Measurements from ENCODE around the gene ZSCAN9.

The ZSCAN9 gene

DNA sequence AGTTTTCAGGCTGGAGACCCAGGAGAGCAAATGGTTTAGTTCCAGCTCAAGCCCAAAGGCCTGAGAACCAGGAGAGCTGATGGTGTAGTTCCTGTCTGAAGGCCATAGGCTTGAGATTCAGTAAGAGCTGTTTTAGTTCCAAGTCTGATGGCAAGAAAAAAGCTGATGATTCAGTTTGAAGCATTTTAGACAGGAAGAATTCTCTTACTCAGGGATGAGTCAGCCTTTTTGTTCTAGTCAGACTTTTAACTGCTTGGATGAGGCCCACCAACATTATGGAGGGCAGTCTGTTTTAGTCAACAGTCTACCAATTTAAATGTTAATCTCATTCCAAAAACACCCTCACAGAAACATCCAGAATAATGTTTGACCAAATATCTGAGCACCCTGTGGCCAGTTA is 44.4 kb downstream of the ZSCAN9 start:
- DNase-seq: no peak

DNA sequence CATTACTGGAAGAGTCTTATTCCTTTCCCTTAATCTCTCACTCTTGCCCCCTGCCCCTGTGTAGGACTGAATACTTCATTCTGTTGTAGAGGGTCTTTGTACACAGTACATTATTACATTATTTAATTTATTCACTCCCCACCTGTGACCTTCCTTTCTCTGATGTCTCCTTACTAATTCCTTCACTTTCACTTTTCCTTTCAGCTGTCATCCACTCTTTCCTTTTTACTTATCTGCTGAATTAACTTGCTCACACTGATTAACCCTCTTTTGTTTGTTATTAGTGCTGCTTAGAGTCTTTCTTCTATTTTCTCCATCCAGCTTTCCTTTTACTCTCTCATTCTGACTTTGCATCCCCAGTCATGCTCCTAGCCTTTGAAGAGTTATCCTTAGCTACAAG is 49.8 kb downstream of the ZSCAN9 start:
- DNase-seq: no peak

DNA sequence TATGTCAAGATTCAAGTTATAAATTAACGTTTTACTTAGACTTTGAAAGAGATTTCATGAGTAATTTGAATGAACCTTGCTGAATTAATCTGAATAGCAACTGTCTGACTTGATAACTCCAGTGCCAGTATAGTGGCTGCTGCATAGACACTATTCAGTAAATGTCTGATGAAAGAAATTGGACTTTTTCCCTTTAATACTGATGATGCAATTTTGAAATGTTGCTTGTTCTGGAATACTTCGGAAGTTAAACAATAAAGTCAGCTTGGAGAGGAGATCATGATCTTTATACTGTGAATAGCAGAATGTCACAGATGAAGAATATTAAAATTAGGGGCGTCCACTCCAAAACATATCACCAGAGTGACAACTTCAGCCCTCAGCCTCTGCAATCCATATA is 52.7 kb downstream of the ZSCAN9 start:
- DNase-seq: no peak

DNA sequence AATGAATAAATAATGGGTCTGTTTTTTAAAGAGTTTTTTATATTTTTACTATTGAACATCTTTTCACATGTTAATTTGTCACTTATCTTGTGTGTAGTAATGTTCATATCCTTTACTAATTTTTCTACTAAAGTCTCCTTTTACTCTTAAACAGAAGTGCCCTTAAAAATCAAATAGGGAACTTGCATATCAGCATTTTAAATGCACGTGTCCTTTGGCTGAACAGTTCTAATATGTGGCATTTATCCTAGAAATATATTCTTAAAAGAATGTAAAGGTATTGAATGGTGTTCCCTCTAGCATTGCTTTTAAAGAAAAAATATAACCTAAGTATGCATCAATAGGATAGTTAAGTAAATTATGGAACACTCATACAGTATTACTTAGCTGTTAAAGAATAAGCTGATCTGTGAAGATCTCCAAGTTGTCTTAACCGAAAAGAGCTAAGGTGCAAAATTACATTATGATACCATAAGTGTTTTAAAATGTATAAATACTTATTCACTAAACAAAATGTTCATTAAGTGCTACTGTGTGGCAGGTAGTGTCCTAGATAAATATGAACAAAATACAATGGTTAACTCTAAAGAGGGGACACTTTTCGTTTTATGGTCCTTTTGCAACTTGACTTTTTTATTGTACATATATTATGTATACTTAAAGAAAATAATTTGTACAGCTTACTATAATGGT is 55.7 kb downstream of the ZSCAN9 start:
- no peak for DNase-seq

DNA sequence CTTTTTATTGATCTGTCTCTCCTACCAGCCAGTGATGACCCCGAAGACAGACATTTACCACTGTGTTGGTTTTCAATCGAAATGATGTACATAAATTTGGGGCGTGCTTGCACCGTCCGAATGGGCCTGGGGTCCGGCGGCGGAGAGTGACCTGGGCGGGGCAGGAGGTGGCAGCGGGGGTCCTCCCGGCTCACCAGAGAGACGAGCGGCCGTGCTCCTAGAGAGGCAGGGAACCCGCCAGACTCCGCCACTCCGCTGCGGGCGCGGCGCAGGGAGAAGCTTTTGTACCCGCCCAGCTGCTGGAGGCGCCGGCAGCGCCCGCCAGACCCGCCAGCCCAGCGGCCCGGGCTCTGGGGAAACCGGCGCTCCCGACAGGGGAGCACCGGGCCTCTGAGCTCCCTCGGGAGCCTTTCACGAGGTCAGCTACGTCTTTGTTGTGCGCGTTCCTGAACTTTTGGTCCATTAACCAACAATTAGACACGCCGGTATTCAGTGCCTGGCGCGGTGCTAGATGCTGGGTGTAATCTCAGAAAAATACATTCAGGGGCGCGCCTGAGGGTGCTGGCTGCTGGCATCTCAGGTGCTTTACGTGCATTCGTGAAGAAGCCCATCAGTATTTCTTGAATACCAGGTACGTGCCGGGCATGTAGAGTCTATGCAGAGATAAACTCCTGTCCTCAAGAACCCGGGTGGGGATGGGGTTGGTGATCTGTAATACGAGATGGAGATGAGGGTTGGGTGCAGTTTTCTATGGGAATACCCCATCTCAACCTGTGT is 56.4 kb downstream of the ZSCAN9 start, which contains the start of gene PGBD1:
Gene PGBD1 (plus strand): TSS at position 285 of the 777 bp plus-strand sequence. CDS start 2,242 bp downstream, outside the sequence.
- DNase-seq: peak; percentile 32 to 49

DNA sequence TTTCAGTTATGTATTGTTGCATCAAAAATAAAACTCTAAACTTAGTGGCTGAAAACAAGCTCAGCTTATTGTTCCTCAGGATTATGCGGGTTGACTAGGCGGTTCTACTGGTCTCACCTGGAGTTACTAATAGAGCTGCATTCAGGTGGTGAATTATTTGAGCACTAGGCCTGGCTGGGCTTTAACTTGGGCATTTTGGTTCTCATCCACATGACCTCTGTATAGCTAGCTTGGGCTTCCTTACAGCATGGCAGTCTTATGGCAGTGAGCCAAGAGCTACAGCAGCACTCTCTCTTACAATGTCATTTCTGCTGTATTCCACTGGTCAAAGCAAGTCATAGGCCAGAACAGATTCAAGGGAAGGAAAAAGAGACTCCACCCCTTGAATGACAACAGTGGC is 57.9 kb downstream of the ZSCAN9 start:
- DNase-seq: no peak
